ENCODE measurements around the gene TEX26.

DNA sequence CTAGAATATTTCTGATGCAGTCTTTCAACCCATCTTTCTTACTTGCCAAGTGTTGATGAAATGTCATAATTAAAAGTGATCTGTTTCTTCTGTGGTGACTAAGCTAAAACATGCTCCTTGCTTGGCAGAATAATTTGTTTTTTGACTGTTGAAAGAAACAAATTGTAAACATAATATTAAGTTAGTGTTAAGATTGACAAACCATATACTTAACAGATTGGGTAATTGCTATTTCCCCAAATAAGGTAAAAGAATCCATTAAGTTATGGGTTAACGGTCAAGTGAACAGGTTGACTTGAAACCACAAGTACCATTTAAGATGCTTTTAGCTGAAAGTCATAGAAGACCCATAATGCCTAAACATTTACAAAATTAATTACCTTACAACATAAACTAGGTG, 62.9 kb downstream of the TEX26 start:
- TF ChIP-seq POLR2A (IDR thresholded peaks at IDR 0.05), result no peak
- TF ChIP-seq, protein P1, sequence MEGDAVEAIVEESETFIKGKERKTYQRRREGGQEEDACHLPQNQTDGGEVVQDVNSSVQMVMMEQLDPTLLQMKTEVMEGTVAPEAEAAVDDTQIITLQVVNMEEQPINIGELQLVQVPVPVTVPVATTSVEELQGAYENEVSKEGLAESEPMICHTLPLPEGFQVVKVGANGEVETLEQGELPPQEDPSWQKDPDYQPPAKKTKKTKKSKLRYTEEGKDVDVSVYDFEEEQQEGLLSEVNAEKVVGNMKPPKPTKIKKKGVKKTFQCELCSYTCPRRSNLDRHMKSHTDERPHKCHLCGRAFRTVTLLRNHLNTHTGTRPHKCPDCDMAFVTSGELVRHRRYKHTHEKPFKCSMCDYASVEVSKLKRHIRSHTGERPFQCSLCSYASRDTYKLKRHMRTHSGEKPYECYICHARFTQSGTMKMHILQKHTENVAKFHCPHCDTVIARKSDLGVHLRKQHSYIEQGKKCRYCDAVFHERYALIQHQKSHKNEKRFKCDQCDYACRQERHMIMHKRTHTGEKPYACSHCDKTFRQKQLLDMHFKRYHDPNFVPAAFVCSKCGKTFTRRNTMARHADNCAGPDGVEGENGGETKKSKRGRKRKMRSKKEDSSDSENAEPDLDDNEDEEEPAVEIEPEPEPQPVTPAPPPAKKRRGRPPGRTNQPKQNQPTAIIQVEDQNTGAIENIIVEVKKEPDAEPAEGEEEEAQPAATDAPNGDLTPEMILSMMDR (IDR thresholded peaks at IDR 0.05), result no peak
- no peak for TF ChIP-seq POLR2AphosphoS5 (IDR thresholded peaks at IDR 0.05)
